Activated CD4-positive, alpha-beta T cell treated with anti-CD3 and anti-CD28 coated beads for 4 hours (primary cell): Measurements from ENCODE around the gene ESYT1.

Experiments
- DNase-seq, 2 donors: peaks; one replicate each; pipeline ENCODE4 v3.0.0-alpha.2; 2020

The ESYT1 gene

DNA sequence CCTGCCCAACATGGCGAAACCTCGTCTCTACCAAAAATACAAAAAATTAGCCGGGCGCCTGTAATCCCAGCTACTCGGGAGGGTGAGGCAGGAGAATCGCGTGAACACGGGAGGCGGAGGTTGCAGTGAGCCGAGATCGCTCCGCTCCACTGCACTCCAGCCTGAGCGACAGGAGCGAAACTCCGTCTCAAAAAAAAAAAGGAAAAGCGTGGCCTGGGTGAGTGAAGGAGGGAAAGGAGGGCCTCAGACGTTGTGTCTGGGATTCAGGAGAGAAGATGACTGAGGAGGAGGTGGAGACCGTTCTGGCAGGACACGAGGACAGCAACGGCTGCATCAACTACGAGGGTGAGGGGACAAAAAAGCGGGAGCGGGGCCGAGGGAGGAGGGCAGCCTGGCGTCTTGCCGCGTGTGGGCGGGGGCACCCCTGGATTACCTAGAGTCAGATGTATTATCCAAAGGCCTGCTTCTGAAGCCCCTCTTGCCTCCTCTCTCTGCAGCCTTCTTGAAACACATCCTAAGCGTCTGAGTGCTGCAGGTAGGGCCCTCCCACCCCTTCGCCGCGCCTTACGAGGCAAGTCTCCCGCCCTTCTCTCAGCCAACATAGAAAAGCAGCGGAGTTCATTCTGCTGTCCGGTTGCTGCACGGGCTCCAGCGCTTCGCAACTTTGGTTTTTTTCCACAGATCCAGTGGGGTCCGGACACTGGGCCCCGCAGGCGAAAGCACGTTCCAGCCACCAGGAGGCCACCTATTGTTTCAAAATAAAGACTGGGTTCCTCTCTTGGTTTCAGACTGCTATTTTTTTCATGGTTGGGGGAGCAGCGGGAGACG is 29.3 kb downstream of the ESYT1 start:
- DNase-seq = peak; percentile 39 to 44

DNA sequence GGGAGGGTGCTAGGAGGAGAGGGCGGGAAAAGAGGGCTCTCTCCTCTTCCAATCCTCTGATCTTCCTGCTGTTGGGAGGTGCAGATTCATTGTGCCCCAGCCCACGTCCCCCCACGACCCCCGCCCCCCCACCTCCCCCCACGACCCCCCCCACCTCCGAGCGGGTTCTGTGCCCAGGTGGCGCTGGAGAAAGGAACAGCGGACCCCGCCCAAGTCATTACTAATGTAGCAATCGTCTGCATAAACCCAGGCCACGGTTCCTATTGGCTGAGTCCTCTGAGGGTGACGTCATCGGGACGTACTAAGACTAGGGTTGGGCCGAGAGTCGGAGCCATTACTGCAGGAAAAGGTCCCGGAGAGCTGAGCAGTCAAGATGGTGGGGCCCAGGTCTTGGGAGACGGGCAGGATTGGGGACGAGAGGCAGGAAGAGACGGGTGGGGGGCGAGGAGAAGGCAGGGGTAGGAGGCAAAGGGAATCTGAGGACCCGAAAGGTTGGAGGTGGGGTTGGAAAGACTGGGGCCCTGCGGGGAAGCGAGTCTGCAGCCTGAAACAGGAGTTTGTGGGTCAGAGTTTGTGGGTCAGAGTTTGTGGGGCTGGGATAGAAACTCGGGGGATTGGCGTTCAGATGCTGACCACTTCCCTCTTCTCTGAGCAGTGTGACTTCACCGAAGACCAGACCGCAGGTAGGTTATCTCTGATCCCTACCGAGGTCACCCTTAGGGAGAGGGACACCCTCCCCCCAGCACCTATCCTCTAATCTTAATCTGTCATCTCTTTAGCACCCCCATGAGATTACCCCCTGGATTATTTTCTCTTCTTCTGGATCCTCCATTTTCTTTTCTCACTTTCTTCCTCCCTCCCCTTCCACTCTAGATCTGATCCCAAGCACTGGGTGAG is 30.2 kb downstream of the ESYT1 start, which contains the start of gene MYL6:
MYL6 (plus strand) TSS at position 331 of the 897 bp plus-strand sequence; CDS start at position 374, 43 bp downstream.
- peak; percentile 93 for DNase-seq

DNA sequence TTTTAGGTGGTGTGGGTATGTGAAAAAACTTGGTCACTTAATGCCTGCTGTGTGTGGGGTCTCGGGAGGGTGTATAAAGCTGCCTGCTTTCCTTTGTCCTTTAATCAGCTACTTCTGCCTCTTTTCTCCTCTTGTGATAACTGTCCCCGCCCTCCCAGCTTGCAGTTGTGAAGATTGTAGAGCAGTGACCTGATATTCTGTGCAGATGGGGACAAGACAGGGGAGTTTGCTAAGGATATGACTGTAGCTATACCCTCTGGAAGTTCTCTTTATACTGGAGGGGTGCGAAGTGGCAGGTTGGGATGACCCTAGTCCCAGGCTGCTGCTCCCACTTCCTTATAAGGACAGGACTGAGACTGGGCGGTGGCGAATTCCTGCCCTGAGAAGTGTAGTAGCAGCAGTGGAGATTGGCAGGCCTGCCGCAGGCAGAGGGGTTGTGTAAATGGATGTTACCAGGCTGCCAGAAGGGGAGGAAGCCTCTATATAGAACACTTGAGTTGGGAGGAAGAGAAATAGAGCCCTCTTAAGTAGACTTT is 30.9 kb downstream of the ESYT1 start:
- DNase-seq = peak in 1 of 2 donors; percentile 25

DNA sequence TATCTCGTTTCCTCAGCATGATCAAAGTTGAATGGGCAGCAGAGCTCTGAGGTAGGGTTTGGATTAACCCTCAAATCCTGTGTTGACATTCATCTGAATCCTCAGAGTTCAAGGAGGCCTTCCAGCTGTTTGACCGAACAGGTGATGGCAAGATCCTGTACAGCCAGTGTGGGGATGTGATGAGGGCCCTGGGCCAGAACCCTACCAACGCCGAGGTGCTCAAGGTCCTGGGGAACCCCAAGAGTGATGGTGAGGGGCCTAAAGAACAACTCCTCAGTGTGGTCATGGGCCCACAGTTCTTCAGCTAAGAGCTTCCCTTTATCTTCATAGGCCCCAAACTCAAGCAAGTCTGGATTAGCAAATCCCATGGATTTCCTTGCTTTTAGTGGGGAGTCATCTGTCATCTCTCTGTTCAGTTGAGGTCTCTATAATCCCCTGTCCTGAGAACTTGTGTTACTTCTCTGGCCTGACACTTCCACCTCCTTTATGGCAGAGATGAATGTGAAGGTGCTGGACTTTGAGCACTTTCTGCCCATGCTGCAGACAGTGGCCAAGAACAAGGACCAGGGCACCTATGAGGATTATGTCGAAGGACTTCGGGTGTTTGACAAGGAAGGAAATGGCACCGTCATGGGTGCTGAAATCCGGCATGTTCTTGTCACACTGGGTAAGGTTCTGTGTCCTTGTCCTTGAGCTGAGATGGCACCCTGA is 31.6 kb downstream of the ESYT1 start:
- DNase-seq = no peak

DNA sequence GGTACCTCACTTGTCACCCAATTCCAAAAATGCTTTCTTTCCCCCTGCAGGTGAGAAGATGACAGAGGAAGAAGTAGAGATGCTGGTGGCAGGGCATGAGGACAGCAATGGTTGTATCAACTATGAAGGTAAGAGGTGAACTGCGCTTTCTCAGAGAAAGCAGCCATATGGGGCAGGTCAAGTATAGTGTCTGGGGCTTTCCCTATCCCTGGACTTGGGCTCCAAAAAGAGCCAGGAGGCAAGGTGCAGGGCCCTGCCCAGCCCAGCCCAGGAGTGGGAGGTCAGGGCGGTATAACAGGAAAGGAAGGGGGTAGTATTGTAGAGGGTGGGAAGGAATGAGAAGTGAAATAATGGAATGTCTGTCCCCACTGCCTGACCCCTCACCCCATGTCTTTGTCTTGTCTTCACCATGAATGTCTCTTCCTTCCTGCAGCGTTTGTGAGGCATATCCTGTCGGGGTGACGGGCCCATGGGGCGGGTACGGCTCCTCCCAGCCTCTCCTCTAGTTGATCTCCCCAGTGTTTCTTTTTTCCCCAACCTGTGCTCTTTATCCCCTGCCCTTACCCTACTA is 32.2 kb downstream of the ESYT1 start:
- DNase-seq = peak; percentile 53 to 66

DNA sequence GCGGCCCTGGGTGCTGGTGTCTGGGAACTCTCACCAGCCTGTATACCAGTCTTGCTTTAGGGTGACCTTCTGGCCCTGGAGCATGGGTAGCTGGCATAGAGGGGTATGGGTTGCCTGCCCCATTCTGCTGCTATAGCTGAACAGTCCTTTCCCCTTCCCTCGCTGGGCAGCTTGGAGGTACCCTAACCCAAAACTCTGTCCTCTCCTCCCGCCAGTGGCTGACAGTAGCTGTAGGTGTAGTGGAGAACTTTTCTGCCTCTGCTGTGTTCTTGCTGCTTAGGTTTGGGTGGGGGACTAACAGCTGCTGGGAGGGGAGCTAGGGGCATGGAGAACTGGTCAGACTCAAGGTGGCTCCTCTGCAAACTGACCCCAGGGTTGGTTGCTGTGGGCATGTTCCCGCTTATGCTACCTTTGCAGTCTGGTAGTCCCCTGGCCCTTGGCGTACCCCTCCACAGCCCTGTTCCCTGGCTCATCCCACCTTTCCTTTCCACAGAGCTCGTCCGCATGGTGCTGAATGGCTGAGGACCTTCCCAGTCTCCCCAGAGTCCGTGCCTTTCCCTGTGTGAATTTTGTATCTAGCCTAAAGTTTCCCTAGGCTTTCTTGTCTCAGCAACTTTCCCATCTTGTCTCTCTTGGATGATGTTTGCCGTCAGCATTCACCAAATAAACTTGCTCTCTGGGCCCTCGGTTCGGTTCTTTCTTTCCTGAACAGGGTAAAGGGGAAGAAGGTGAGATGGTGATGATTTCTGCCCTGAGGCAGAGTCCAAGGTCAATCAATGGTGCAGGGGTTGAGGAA is 33.0 kb downstream of the ESYT1 start:
- no peak for DNase-seq

DNA sequence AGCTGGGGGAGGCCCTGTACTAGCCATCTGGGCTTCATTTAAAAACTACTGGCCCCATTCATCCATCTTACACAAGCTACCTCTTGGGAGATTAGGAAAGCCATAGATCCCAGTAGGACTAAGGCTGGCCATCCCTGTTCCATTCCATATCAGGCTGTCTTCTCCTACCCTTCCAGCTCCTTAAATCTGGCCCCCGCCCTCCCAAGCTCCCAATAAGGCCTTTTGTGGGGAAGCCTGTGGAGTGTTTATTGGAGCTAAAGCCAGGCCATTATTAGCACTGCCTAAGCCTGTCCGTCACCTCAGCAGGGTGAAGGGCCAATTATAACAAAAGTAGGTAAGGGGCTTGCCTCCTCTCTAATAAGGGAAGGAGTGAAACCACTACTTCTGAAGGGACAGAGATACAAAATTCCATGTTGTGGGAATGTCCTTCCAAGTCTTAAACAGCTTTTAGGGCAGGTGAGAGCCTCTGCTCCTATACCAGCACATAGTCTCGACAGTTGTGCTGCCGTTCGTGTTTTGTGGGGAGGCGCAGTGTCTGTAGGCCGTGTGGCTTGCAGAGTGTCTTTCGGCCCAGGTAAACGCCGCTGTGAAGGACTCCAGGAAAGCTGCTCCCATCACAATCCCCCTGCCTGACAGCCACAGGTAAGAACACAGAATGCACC is 33.8 kb downstream of the ESYT1 start:
- no peak for DNase-seq

DNA sequence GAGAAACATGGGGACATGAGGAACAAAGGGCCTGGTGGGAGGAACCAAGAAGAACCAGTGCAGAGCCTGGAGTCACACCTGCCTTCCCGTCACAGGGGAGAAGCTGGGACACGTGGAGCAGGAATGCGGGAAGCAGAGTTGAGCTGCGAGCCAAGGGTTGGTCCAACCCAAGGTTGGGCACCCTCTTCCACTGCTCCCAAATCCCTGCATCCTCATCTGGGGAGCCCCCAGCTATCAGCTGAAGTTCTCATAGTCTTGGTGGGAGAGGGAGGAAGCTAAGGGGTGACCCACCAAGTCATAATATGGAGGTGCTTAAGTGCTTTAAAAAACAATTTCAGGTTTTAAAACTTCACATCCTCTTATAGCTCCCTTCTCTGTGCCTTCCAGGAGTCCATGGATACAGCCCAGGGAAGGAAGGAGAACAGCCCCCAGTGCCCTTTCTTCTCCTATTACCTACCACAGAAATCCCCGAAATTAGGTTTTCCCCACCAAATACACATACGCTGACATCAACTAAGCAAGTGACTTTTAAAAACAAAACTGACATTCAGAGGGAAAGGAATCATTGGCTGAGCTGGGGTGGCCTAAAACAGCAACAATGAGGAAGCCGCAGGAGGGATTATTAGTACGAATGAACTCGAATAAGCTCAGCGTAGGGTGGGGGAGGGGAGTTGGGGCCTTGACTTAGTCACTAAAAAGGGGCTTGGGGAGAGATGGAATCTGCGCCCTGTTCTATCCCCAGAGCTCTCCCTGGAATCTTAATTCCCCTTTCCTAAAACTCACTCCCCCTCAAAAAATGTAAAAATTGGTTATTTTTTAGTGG is 34.6 kb downstream of the ESYT1 start:
- no peak for DNase-seq

DNA sequence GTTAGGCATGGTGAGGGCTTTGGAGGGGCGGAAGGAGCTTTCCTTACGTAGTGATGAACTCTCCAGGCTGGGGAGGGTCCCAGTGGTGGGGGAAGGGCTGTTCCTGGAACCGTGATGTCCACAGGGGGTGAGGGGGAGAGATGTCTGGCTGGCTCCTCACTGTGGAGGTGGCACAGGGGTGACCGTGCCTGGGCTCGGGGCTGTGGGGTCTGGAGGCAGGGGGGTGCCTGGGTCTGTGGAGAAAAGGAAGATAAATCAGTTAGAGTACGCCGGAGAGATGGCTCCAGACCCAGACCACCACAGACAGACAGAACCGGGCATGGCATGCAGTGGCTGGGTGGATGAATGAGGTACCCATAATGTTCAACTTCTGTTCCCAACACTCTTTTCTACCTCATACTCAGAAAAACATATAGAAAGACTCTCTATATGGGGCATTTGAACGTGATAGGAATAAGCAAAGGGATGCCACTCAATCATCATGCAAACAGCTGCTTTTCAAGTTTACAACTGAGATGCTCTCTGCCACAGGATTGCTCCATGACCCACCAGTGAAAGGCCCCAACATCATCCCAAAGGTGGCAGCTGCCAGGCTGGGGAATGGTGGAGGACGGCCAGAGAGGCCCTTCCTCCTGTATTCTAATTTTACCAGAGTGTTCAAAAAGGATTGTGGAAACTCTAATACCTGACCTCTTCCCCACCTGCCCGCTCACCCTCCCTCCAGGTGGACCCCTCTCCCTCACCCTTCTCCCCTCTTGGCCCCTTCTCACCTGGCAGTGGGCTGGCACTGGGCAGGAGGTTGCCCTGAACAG is 35.7 kb downstream of the ESYT1 start:
- no peak for DNase-seq

DNA sequence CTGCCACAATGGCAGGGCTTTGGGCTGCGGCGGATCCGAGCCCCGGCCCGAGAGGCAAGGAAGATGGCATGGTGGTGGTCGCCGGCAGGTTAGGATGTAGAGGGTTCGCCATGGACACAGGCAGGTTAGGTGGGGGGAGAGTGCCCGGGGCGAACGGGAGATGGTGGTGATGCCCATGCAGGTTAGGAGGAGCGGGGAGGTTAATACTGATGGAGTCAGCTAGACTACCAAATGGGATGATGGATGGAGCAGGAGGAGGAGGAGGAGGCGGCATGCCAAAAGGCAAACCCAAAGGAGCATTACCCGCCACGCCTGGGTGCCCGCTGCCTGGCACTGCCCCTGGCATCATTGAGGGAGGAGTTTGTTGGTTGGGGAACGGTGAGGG is 36.3 kb downstream of the ESYT1 start:
- DNase-seq = no peak

DNA sequence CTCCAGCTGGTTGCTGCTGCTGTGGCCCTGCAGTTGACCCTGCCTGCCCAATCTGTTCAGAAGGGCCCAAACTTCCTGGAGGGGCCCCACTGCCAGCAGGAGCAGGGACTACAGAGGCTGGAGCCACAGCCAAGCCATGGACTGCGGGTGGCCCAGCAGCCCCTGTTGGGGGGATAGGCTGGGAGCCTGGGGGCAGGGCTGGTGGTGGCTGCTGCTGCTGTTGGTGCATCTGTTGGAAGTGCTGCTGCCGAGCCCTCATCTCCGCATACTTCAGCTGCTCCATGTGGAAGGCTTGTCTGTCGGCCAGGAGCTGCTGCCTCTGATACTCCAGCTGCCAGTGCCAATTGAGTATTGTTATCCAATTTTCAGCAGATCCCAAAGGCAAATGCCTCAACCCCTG is 37.3 kb downstream of the ESYT1 start:
- no peak for DNase-seq

DNA sequence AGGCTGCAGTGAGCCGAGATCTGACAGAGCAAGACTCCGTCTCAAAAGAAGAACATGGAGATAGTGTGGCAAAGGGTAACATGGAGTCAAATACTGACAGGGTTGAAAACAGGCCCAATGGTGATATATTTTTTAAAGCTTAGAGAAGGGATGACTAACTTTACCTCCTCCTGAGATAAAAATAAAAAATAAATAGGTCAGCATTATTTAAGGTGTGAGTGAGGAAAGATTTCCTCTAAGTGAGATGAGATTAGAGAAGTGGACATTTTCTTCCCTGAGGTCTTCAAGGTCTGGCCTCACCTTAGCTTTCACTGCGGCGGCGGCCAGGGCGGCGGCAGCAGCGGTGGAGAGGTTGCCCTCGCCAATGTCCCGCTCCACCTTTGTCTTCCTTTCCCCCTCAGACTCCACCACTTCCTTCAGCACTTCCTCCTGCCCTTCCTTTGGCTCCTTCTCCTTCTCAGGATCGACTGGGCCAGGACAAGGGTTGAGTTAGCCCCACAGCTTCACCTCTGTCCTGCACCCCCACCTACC is 41.2 kb downstream of the ESYT1 start:
- DNase-seq = no peak

DNA sequence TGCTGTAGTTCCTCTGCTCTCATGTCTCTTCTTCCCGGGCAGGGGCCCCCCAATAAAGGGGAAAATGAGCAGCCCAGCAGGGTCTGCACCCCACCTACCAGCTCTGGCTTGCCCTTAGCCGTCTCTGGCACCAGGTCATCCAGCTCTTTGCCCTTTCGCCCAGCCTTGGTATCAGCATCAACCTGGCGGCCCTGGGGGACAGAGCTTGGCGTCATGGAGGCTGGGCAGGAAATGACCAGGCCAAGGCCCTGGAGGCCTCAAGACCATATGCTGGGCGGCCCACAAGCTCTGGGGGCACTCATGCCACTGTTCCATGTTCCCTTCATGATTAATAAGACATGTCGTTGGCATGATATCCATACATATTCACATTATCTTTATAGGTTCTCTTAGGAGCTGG is 44.8 kb downstream of the ESYT1 start:
- DNase-seq = no peak

DNA sequence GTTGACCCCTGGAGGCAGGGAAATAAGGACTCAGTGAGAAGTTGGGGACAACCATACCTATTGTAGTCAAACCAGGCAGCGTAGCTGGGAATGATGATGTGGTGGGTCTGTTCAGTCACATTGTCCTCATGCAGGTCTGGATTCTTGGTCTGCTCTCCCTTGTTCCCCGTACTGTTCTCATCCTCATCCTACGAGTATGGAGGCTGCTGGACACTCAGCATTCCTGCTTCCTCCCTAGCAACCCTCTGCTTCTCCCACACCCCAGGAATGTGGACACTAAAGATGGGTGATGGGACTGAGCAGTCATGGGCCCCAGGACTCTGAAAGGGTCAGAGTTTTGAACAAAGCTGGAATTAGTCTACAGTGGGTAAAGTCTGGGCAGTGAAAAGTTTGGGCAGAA is 50.3 kb downstream of the ESYT1 start:
- no peak for DNase-seq

DNA sequence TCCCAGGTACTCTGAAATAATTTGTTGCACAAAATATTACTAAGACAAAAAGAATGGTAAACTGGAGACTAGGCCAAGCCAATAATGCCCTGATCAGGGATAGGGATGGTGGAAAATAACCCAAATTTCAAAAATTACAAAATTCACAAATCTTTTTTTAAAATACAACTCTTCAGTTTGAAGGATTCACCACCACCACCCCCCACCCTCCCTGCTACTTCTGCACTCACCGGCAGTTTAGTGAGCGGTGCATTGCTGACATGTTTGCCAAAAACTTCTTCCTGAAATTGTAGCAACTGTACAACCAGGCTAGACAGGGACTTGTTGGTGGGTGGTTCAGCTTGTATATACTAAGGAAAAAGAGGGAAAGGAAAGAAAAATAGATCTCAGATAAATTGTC is 58.9 kb downstream of the ESYT1 start:
- no peak for DNase-seq

DNA sequence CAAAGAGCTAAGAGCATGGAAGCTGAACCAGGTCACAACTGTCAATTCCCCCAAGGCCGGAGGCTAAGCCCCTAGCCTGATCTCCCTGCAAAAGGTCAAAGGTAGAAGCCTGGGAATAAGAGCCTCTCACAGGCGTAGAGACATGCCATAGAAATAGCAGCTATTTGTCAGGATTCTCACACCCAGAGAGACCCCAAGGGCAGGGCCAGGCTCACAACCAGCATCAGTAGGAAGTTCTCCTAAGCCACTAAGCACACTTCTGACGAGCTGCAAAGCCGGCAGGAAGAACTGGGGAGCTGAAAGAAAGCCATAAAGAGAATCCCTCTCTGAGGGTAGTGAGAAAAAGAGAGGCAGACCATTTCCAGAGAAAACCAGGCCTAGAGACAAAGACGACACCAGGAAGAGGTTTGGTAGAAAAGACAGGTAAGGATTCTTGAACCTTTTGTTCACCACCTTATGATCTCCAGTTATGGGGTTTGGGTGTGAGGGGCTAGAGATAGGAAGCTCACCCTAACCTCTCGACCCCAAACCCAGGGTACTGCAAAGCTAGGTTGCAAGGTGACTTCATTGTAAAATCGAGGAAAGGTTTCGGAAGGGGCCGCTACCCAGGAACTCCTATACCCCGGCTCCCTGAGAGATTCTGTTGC is 60.2 kb downstream of the ESYT1 start:
- no peak for DNase-seq

DNA sequence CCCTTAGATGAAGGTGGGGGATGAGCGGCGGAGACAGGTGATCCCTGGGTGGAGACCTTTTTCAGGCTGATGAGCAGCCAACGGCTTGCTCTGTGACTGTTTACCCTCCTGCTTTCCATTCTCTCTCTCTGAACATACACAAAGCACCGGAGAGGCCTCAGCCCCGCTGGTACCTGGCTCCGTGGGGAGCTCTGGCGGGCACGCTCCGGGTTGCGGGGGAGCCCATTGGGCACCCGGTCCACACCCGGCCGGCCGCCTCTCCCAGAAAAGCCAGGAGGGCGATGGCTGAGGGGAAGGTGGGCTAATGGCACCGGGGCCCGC is 60.7 kb downstream of the ESYT1 start:
- no peak for DNase-seq

DNA sequence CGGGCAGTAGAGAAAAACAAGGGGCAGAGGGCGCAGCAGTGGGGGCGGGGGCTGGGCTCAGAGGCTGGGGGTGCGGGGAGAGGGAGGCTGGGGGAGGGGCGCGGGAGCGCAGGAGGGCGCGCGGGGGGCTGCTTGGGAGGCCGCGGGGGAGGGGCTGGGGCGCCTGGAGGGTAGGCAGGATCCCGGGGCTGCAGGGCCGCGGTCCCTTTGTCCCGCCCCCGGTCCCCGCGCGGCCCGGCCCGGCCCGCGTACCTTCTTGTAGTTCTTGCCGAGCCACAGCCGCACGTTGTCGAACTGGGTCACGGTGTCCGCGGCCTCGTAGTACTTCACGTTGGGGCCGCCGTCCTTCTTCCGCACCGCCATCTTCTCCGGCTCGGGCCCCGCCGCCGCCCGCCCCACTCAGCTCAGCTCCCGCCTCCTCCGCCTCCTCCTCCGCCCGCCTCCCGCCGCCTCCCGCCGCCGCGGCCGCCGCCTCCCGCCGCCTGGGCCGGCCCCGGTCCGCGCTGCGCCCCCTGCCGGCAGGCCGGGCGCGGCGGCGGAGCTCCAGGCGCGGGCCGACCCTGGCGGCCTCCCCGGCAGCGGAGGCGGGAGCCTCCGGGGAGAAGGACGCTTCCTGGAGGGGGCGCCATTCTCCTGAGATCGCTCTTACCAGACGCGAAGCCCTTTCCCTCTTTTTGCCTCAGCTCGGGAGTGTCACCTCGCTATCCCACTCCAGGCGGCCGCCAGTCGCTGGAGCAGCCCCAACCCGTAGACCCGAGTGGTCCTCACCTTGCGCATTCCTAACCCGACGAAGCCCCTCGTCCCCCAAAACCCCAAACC is 61.2 kb downstream of the ESYT1 start, which contains the start of gene SMARCC2:
SMARCC2 (minus strand) TSS at position 385 of the 819 bp plus-strand sequence; CDS start at position 363, 22 bp downstream.
- DNase-seq = peak; percentile 81 to 82
